ENCODE results near the gene OTUD7B. TPM values are rescaled to one million over a fixed set of nuclear protein-coding genes. Genes with fewer than 3 reads are reported as not detected.

OTUD7B gene
- total and polyA plus RNA-seq, 9 of the 15 experiments (the other 6 are each of a cell fraction or from before 2014, with no cell fraction given) = 0.96 to 18.8 (median 7.4) TPM

DNA sequence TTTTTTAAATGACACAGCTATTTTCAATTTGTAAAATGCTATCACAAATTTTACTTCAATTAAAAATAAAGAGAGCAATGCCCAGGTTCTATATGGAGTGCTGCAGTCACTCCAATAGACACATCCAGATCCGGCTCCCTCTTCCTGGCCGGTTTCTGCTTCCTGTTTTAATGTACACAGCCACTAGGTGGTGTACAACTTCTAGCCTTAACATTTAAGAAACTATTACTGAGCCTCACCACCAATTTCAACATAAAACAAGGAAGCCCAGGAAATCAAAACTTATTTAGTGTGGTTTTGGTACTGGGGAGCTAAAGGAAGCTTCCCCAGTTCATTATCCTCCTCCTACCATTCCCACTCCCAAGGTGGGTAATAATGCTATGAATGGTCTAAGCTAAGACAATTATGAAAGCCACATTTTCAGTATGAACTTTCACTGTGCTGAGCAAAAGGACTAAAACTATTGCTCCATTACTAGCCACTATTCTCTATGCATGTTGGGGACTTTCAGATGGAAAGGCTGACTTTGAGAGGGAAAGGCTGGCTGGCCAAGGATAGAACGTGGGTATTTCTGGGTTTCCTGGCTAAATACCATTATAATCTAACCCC is 48.4 kb downstream of the OTUD7B start:
- ChIA-PET POLR2A (interaction anchor here (0.7 to 1.1 kb wide), 2 partner anchors 88 to 224 kb away, joined by 3 to 4 read pairs; no protein-coding TSS in a partner anchor), CTCF (ENCODE audit: low intra/inter-chr PET ratio) (interaction anchor here (0.5 to 2.9 kb wide), 7 partner anchors 17 to 225 kb away, joined by 3 to 33 read pairs (median 4); partner anchors contain the start of gene VPS45)
- peaks cover 81% of the 10 kb centered on the region for H3K36me3 ChIP-seq (ENCODE audit: control insufficient read depth, insufficient read depth, low read length)
- no peak overlapping the region for H3K4me3 ChIP-seq
- in situ Hi-C loops (cut with MboI) (loop anchor here (5.0 kb wide), 1 partner anchor 205 kb away; no protein-coding TSS in a partner anchor), intact Hi-C loops (cut with micrococcal nuclease) (loop anchor here (1.0 to 5.0 kb wide), 3 partner anchors 88 to 225 kb away; no protein-coding TSS in a partner anchor)
- no peaks in the 10 kb centered on the region for H3K27me3 ChIP-seq (ENCODE audit: control insufficient read depth in 2 of 2, insufficient read depth in 2 of 2, low read length in 2 of 2)
- H3K4me1 ChIP-seq (replicated peaks in 1 of 2; ENCODE audit: control insufficient read depth in 2 of 2, insufficient read depth in 2 of 2, low read length in 2 of 2) = no peaks in the 10 kb centered on the region
- 18% methylated on average over 3 of the region's 3 CpGs for WGBS (ENCODE audit: insufficient coverage, low coverage, missing lambda C conversion rate)
- H3K9ac ChIP-seq (ENCODE audit: insufficient read depth in 1 of 2, low read depth in 2 of 2, low read length in 2 of 2) = no peak overlapping the region
- DNase-seq (ENCODE audit: extremely low read depth in 1 of 4, low spot score in 3 of 4) = peak; percentile 52 to 79 (median 70)
- FAIRE-seq = peak; percentile 83
- no peaks in the 10 kb centered on the region; the same call in 2 of the 3 replicates for H3K79me2 ChIP-seq (ENCODE audit: control insufficient read depth, insufficient read depth, low read length)
- H3K9me3 ChIP-seq (replicated peaks; ENCODE audit: control insufficient read depth, insufficient read depth, low read depth, low read length) = peaks cover 7% of the 10 kb centered on the region
- no peak overlapping the region for H3K27ac ChIP-seq (ENCODE audit: extremely low read depth, low read depth, low read length)
- no peak overlapping the region for H3K4me2 ChIP-seq (ENCODE audit: insufficient read depth, low read length)
- peak; percentile 96 for ATAC-seq
- no peak overlapping the region for H2AFZ ChIP-seq (ENCODE audit: low read depth, low read length)
- BruUV-seq (replicated peaks) = no TSS peak
- no peaks in the 10 kb centered on the region for H3K9me1 ChIP-seq (ENCODE audit: control insufficient read depth, insufficient read depth, low read length)
- H4K20me1 ChIP-seq (replicated peaks; ENCODE audit: control insufficient read depth, insufficient read depth, low read length) = no peaks in the 10 kb centered on the region
- TF ChIP-seq CEBPB (tag; IDR thresholded peaks at IDR 0.05) = peak; percentile 74
- TF ChIP-seq XRCC4 (IDR thresholded peaks at IDR 0.05; ENCODE audit: extremely low read depth, insufficient read depth, insufficient read length) = no peak
- TF ChIP-seq HEY1 (CRISPR knock-in tag; IDR thresholded peaks at IDR 0.05; ENCODE audit: borderline replicate concordance) = no peak
- TF ChIP-seq, protein P1, sequence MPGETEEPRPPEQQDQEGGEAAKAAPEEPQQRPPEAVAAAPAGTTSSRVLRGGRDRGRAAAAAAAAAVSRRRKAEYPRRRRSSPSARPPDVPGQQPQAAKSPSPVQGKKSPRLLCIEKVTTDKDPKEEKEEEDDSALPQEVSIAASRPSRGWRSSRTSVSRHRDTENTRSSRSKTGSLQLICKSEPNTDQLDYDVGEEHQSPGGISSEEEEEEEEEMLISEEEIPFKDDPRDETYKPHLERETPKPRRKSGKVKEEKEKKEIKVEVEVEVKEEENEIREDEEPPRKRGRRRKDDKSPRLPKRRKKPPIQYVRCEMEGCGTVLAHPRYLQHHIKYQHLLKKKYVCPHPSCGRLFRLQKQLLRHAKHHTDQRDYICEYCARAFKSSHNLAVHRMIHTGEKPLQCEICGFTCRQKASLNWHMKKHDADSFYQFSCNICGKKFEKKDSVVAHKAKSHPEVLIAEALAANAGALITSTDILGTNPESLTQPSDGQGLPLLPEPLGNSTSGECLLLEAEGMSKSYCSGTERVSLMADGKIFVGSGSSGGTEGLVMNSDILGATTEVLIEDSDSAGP (CRISPR knock-in tag; IDR thresholded peaks at IDR 0.05) = no peak
- TF ChIP-seq ZFPM2 (CRISPR knock-in tag; IDR thresholded peaks at IDR 0.05) = no peak
- TF ChIP-seq ZNF134 (CRISPR knock-in tag; conservative IDR thresholded peaks at IDR 0.05) = no peak
- TF ChIP-seq ILF3 (IDR thresholded peaks at IDR 0.05; ENCODE audit: borderline replicate concordance) = no peak
- no peak for TF ChIP-seq POLR2H (tag; IDR thresholded peaks at IDR 0.05; ENCODE audit: low read depth)
- no peak for TF ChIP-seq ZKSCAN1 (IDR thresholded peaks at IDR 0.05; ENCODE audit: low read depth, low read length)
- TF ChIP-seq COPS2 (conservative IDR thresholded peaks at IDR 0.05) = no peak
- TF ChIP-seq SMAD3 (CRISPR knock-in tag; conservative IDR thresholded peaks at IDR 0.05) = no peak
- peak; percentile 30; the same call in 1 of the 2 replicates for TF ChIP-seq CC2D1A (IDR thresholded peaks at IDR 0.05)
- TF ChIP-seq DMBX1 (CRISPR knock-in tag; IDR thresholded peaks at IDR 0.05; ENCODE audit: borderline replicate concordance) = no peak
- peak; percentile 52 for TF ChIP-seq GABPA (tag; conservative IDR thresholded peaks at IDR 0.05; ENCODE audit: low read depth)
- TF ChIP-seq PHB2 (IDR thresholded peaks at IDR 0.05; ENCODE audit: low read depth) = no peak
- no peak for TF ChIP-seq SUPT5H (IDR thresholded peaks at IDR 0.05)
- no peak for TF ChIP-seq RHOXF2B (CRISPR knock-in tag; conservative IDR thresholded peaks at IDR 0.05)
- TF ChIP-seq FUS (optimal IDR thresholded peaks at IDR 0.05; ENCODE audit: low read depth, low read length) = no peak
- TF ChIP-seq ZNF282 (CRISPR knock-in tag; IDR thresholded peaks at IDR 0.05) = no peak
- no peak for TF ChIP-seq MIER1 (IDR thresholded peaks at IDR 0.05; ENCODE audit: low read depth)
- no peak for TF ChIP-seq TOE1 (IDR thresholded peaks at IDR 0.05; ENCODE audit: borderline replicate concordance)
- TF ChIP-seq TOE1 (CRISPR knock-in tag; IDR thresholded peaks at IDR 0.05; ENCODE audit: borderline replicate concordance, low read depth) = no peak
- TF ChIP-seq TCFL5 (CRISPR knock-in tag; conservative IDR thresholded peaks at IDR 0.05) = no peak
- no peak for TF ChIP-seq SAFB2 (IDR thresholded peaks at IDR 0.05; ENCODE audit: borderline replicate concordance, low read depth, low read length, severe bottlenecking)

Measured in K562 (cell line).